Right ventricle myocardium inferior (tissue), 1 donor: ENCODE measurements around the gene NMRK2. TPM values are rescaled to one million over a fixed set of nuclear protein-coding genes. Genes with fewer than 3 reads are reported as not detected.
"Not testable (repeated sequence)": the region's sequence is repeated elsewhere in the genome, so short reads cannot be mapped to it uniquely, and the experiment has no call there.

Source experiments
- ATAC-seq: fragments of 200-7000 bp; cut with Tn5 transposase; one replicate; pipeline ENCODE4 v1.9.1; 2020; ENCODE audit warnings: mild to moderate bottlenecking, moderate library complexity
- DNase-seq: peaks from one replicate; pipeline ENCODE4 v3.0.0; 2021; ENCODE audit errors: missing footprints
- intact Hi-C: fragments of 100-400 bp; cut with DNase I; formaldehyde crosslinking; loops from one replicate; pipeline ENCODE4 v1.11.0; 2022
- total RNA-seq: library from RNA; stranded (reverse); fragmentation: NEBNext Ultra II Directional; extraction: Animal tissue kit (Norgen Biotek cat#: 25700); gene quantifications from one replicate; pipeline ENCODE4 v1.2.1, GENCODE V29; 2021
- donor health status: DM: no; HTN: yes; CAD: no; lungs with severe emphysema.

Gene NMRK2
- total RNA-seq, 1 donor from 2014 or later, result 627 TPM

- DNase-seq (no peak), ATAC-seq (no peak)
- intact Hi-C loops, result no loop called here
Measured at GRCh38 chr19:3958836-3959765, 26.2 kb downstream of the NMRK2 start.

GRCh38 chr19:3959766-3960131 lies 26.9 kb downstream of the NMRK2 start:
- no peak for ATAC-seq
- intact Hi-C loops, result loop anchor here (10.0 kb wide), 1 partner anchor 195 kb away; the partner anchor contains the start of genes APBA3 and MRPL54
- DNase-seq, result no peak

- intact Hi-C loops, result loop anchor here (10.0 kb wide), 1 partner anchor 196 kb away; the partner anchor contains the start of genes APBA3 and MRPL54
- ATAC-seq, result peak; percentile 5
- DNase-seq, result no peak
Measured at GRCh38 chr19:3961007-3961406, 28.1 kb downstream of the NMRK2 start.

GRCh38 chr19:3963458-3964255 lies 30.8 kb downstream of the NMRK2 start:
- no peak for DNase-seq
- intact Hi-C loops, result loop anchor here (10.0 kb wide), 1 partner anchor 199 kb away; the partner anchor contains the start of genes APBA3 and MRPL54

GRCh38 chr19:3964256-3965194 lies 31.7 kb downstream of the NMRK2 start:
- DNase-seq (no peak), ATAC-seq (no peak)
- intact Hi-C loops, result loop anchor here (5.0 to 10.0 kb wide), 2 partner anchors 32 to 200 kb away; partner anchors contain the start of genes APBA3, MRPL54 and NMRK2

More at GRCh38 chr19:3963458-3964255, 30.8 kb downstream of the NMRK2 start:
- ATAC-seq, result no peak

- intact Hi-C loops, result loop anchor here (5.0 to 10.0 kb wide), 2 partner anchors 34 to 202 kb away; partner anchors contain the start of genes APBA3, MRPL54 and NMRK2
- DNase-seq, result no peak
- no peak for ATAC-seq
Measured at GRCh38 chr19:3966051-3967017, 33.5 kb downstream of the NMRK2 start.

- intact Hi-C loops, result loop anchor here (5.0 to 10.0 kb wide), 2 partner anchors 36 to 203 kb away; partner anchors contain the start of genes APBA3, MRPL54 and NMRK2
- not testable (repeated sequence) for ATAC-seq
- peak; percentile 41 for DNase-seq
Measured at GRCh38 chr19:3967983-3968382, 35.1 kb downstream of the NMRK2 start.

- DNase-seq (peak; percentile 91), ATAC-seq (peak; percentile 87)
- intact Hi-C loops, result loop anchor here (5.0 to 10.0 kb wide), 2 partner anchors 36 to 204 kb away; partner anchors contain the start of genes APBA3, MRPL54 and NMRK2
Measured at GRCh38 chr19:3968556-3969434, 35.9 kb downstream of the NMRK2 start.

GRCh38 chr19:3969435-3970312 lies 36.8 kb downstream of the NMRK2 start:
- ATAC-seq (no peak), DNase-seq (peak; percentile 51)
- intact Hi-C loops, result loop anchor here (2.0 to 10.0 kb wide), 3 partner anchors 15 to 205 kb away; partner anchors contain the start of genes APBA3, EEF2, MRPL54 and NMRK2

- intact Hi-C loops, result loop anchor here (2.0 kb wide), 1 partner anchor 14 kb away; the partner anchor contains the start of gene EEF2
- no peak for ATAC-seq
- no peak for DNase-seq
Measured at GRCh38 chr19:3970313-3970807, 37.5 kb downstream of the NMRK2 start.

- intact Hi-C loops, result loop anchor here (2.0 kb wide), 1 partner anchor 14 kb away; the partner anchor contains the start of gene EEF2
- ATAC-seq (peak; percentile 88), DNase-seq (peak; percentile 97)
Measured at GRCh38 chr19:3970808-3971598, 38.1 kb downstream of the NMRK2 start, which contains the start of gene DAPK3. TSS of gene DAPK3 (minus strand) at chr19:3971099. CDS start at chr19:3969735, 1,364 bp downstream.

- intact Hi-C loops, result no loop called here
- ATAC-seq, result no peak
- DNase-seq, result peak; percentile 2
Measured at GRCh38 chr19:3975144-3975543, 42.3 kb downstream of the NMRK2 start.

GRCh38 chr19:3975637-3976087 lies 42.8 kb downstream of the NMRK2 start:
- intact Hi-C loops, result no loop called here
- DNase-seq, result peak; percentile 43
- ATAC-seq, result no peak
